Measurements from ENCODE around the gene FAM47C. TPM values are rescaled to one million over a fixed set of nuclear protein-coding genes. Genes with fewer than 3 reads are reported as not detected.
"Not testable (repeated sequence)": the region's sequence is repeated elsewhere in the genome, so short reads cannot be mapped to it uniquely, and the experiment has no call there.

Gene FAM47C
- not detected in 2 replicates for total RNA-seq
- long read RNA-seq, result 0 reads

DNA sequence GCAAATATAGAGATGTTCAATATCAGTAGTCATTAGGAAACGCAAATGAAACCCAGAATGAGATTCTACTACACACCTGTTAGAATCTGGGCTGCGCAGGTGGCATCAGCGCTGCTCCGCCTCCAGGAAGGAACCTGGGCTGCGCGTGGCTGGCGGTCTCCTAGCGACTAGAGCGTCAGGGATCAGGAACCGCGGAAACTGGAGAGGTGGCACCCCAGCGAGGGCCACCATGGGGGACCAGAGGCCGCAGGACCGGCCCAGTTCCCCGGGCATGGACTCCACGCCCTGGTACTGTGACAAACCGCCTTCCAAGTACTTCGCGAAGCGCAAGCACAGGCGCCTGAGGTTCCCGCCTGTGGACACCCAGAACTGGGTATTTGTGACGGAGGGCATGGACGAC, at the start of gene FAM47C:
FAM47C (plus strand) TSS at position 185 of the 400 bp plus-strand sequence; CDS start at position 230, 45 bp downstream.
- not testable (repeated sequence) for H3K27me3 Mint-ChIP-seq (ENCODE audit: unreplicated experiment); H3K36me3 Mint-ChIP-seq (ENCODE audit: unreplicated experiment); DNase-seq (ENCODE audit: extremely low spot score, unreplicated experiment); H3K27ac Mint-ChIP-seq (ENCODE audit: unreplicated experiment); H3K4me3 Mint-ChIP-seq (ENCODE audit: unreplicated experiment); H3K4me1 Mint-ChIP-seq (ENCODE audit: unreplicated experiment)
- peaks cover 24% of the 10 kb centered on the region for H3K9me3 Mint-ChIP-seq (ENCODE audit: unreplicated experiment)

- H3K27ac Mint-ChIP-seq (ENCODE audit: unreplicated experiment), result no peak overlapping the region
- H3K9me3 Mint-ChIP-seq (ENCODE audit: unreplicated experiment), result peaks cover 7% of the 10 kb centered on the region
- peaks cover 2% of the 10 kb centered on the region for H3K36me3 Mint-ChIP-seq (ENCODE audit: unreplicated experiment)
- H3K27me3 Mint-ChIP-seq (ENCODE audit: unreplicated experiment), result peaks cover 30% of the 10 kb centered on the region
- DNase-seq (ENCODE audit: extremely low spot score, unreplicated experiment), result no peak
- TF ChIP-seq CTCF (IDR thresholded peaks at IDR 0.05), result no peak
- no peak overlapping the region for H3K4me3 Mint-ChIP-seq (ENCODE audit: unreplicated experiment)
- peaks cover 5% of the 10 kb centered on the region for H3K4me1 Mint-ChIP-seq (ENCODE audit: unreplicated experiment)
Measured at GRCh38 chrX:36961590-36961989, 46.6 kb upstream of the FAM47C start.

- TF ChIP-seq CTCF (IDR thresholded peaks at IDR 0.05), result no peak
- Mint-ChIP-seq H3K9me3 (ENCODE audit: unreplicated experiment) (peaks cover 4% of the 10 kb centered on the region), H3K4me3 (ENCODE audit: unreplicated experiment) (no peak overlapping the region), H3K27ac (ENCODE audit: unreplicated experiment) (no peak overlapping the region), H3K4me1 (ENCODE audit: unreplicated experiment) (peaks cover 2% of the 10 kb centered on the region), H3K36me3 (ENCODE audit: unreplicated experiment) (peaks cover 2% of the 10 kb centered on the region), H3K27me3 (ENCODE audit: unreplicated experiment) (peaks cover 24% of the 10 kb centered on the region)
- no peak for DNase-seq (ENCODE audit: extremely low spot score, unreplicated experiment)
Measured at GRCh38 chrX:36963069-36963808, 44.9 kb upstream of the FAM47C start.

DNA sequence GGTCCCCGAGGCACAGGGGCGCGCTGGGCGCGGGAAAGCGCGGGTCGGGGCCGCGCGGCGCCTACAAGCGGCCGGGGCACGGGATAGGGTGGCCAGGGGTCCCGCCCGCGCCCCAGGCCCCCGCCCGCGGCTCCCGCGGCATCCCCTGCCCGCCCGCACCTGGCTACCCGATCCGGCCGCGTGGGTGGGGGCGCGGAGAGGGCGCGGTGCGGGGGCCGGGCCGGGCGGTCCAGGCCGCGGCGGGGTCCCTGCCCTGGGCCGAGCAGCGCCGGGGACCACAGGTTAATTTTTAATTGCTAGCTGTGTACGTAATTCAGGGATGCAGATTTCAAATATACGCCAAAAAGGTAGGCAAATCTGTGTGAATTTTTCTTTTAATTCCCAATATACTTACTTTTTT, 44.3 kb upstream of the FAM47C start:
- no peak overlapping the region for H3K4me3 Mint-ChIP-seq (ENCODE audit: unreplicated experiment)
- no peak overlapping the region for H3K27ac Mint-ChIP-seq (ENCODE audit: unreplicated experiment)
- no peaks in the 10 kb centered on the region for H3K36me3 Mint-ChIP-seq (ENCODE audit: unreplicated experiment)
- H3K27me3 Mint-ChIP-seq (ENCODE audit: unreplicated experiment), result peaks cover 18% of the 10 kb centered on the region
- no peak for DNase-seq (ENCODE audit: extremely low spot score, unreplicated experiment)
- no peak for TF ChIP-seq CTCF (IDR thresholded peaks at IDR 0.05)
- H3K4me1 Mint-ChIP-seq (ENCODE audit: unreplicated experiment), result no peaks in the 10 kb centered on the region
- H3K9me3 Mint-ChIP-seq (ENCODE audit: unreplicated experiment), result peaks cover 4% of the 10 kb centered on the region

DNA sequence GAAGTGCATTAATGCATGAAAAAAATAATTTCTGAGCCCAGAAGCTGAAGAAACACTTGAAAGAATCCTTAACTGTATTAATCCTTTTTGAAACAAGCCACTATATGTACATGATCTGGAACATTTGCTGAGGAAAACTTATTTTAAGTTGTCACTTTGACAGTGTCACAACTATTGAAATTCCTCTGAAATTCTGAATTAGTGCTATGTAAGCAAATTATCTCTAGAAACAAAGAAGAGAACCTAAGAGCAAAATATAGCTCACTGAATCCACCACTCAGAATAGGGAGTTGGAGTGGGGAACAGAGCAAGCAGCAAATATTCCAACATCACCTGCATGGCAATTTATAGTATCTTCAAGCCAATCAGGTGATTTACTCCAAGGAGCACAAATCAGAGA, 34.6 kb upstream of the FAM47C start:
- no peaks in the 10 kb centered on the region for H3K4me1 Mint-ChIP-seq (ENCODE audit: unreplicated experiment)
- DNase-seq (ENCODE audit: extremely low spot score, unreplicated experiment), result no peak
- H3K4me3 Mint-ChIP-seq (ENCODE audit: unreplicated experiment), result no peak overlapping the region
- no peaks in the 10 kb centered on the region for H3K9me3 Mint-ChIP-seq (ENCODE audit: unreplicated experiment)
- TF ChIP-seq CTCF (IDR thresholded peaks at IDR 0.05), result no peak
- no peaks in the 10 kb centered on the region for H3K27me3 Mint-ChIP-seq (ENCODE audit: unreplicated experiment)
- no peaks in the 10 kb centered on the region for H3K36me3 Mint-ChIP-seq (ENCODE audit: unreplicated experiment)
- H3K27ac Mint-ChIP-seq (ENCODE audit: unreplicated experiment), result no peak overlapping the region

All from osteocyte (in vitro differentiated cells).